Upper lobe of left lung (tissue), 4 donors: ENCODE data around the gene TNS1.

Experiments used
- POLR2AphosphoS5 ChIP-seq, 2 donors: sonication (generic); formaldehyde crosslinking; IDR thresholded peaks; one replicate each; pipeline ENCODE4 v1.5.1; 2017; ENCODE audit warnings: antibody characterized with exemption in 2 of 2
- TF ChIP-seq, protein P1 (sequence below), 6 experiments: fragments of 450-650 bp in 4 of 6; fragments of 200-600 bp in 2 of 6; sonication (generic) in 2 of 6; IDR thresholded peaks; one replicate each; pipeline ENCODE4 v1.5.1; 2016 to 2019; ENCODE audit warnings: antibody characterized with exemption in 6 of 6

DNA sequence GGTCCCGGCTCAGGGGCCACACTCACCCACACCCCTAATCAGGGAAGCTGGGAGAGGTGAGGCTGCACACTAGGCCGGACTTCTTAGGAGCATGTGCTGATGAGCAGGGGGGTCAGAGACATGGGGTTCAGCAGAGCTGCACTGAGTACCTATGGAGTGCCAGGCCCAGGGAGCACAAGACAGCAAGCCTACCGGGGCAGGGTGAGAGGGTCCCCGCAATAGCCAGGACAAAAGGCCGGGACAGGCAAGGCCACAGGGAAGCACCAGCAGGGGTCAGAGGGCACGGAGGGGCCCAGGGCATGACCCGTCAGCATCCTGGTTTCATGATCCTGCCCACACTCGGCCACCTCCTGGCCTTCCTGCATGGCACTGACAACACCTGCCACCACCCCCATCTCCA, 73.5 kb downstream of the TNS1 start:
- TF ChIP-seq, protein P1, sequence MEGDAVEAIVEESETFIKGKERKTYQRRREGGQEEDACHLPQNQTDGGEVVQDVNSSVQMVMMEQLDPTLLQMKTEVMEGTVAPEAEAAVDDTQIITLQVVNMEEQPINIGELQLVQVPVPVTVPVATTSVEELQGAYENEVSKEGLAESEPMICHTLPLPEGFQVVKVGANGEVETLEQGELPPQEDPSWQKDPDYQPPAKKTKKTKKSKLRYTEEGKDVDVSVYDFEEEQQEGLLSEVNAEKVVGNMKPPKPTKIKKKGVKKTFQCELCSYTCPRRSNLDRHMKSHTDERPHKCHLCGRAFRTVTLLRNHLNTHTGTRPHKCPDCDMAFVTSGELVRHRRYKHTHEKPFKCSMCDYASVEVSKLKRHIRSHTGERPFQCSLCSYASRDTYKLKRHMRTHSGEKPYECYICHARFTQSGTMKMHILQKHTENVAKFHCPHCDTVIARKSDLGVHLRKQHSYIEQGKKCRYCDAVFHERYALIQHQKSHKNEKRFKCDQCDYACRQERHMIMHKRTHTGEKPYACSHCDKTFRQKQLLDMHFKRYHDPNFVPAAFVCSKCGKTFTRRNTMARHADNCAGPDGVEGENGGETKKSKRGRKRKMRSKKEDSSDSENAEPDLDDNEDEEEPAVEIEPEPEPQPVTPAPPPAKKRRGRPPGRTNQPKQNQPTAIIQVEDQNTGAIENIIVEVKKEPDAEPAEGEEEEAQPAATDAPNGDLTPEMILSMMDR (IDR thresholded peaks at IDR 0.05), result no peak
- no peak for TF ChIP-seq POLR2AphosphoS5 (IDR thresholded peaks at IDR 0.05)
